Sciatic nerve (tissue), 2 donors: ENCODE results near the gene TMEM185B. TPM values are rescaled to one million over a fixed set of nuclear protein-coding genes. Genes with fewer than 3 reads are reported as not detected.
"Not testable (repeated sequence)": the region's sequence is repeated elsewhere in the genome, so short reads cannot be mapped to it uniquely, and the experiment has no call there.

Source experiments
- ATAC-seq: fragments of 200-7000 bp; cut with Tn5 transposase; one replicate; pipeline ENCODE4 v1.9.1; 2020; ENCODE audit warnings: mild to moderate bottlenecking, moderate library complexity
- DNase-seq: peaks from one replicate; pipeline ENCODE4 v3.0.0-alpha.2; 2020; ENCODE audit warnings: low spot score
- intact Hi-C: fragments of 100-400 bp; cut with DNase I; formaldehyde crosslinking; loops from one replicate; pipeline ENCODE4 v1.14.2; 2022
- total RNA-seq: library from RNA; stranded (reverse); fragmentation: NEBNext Ultra II Directional; extraction: Animal tissue kit (Norgen Biotek cat#: 25700); gene quantifications from one replicate; pipeline ENCODE4 v1.2.1, GENCODE V29; 2021
- donor health status: DM: no; HTN: no; CAD: no.
- donor health status: DM: no; HTN: no; CAD: no.

TMEM185B gene
- total RNA-seq = 19.9 TPM

GRCh38 chr2:120223034-120223912 lies at the start of gene TMEM185B:
Gene TMEM185B (minus strand): TSS chr2:120223400. CDS start chr2:120222976, 424 bp downstream.
- intact Hi-C loops = no loop called here
- DNase-seq = peak; percentile 95
- ATAC-seq = peak; percentile 98

DNA sequence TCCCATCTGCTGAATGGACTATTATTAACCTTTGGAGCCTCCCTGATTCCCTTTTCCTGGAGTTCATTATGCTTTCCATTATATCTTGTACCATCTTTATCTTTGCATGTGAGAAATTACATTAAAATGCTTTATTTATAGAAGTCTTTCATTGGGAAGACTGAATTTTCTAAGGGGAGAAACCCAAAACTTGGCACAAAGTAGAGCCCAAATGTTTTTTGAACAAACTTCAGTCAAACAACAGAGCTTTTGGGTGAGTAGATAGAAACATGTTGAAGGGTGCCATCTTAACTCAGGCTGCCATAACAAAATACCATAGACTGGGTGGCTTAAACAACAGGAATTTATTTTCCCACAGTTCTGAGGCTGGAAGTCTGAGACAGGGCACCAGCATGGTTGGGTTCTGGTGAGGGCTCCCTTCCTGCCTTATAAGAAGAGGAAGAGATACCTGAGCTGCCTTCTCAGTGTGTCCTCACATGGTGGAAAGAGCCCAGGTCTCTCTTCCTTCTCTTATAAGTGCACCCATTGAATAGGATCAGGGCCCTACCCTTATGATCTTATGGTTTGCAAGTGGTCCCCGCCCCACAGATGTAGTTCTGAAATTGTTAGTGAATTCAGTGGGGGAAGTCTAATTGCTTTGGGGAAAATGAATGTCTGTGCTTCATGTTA lies 48.6 kb upstream of the TMEM185B start:
- ATAC-seq = no peak
- DNase-seq = no peak
- intact Hi-C loops = no loop called here

- intact Hi-C loops = no loop called here
- ATAC-seq = no peak
- no peak for DNase-seq
Observed at GRCh38 chr2:120269816-120270215, 46.6 kb upstream of the TMEM185B start.

DNA sequence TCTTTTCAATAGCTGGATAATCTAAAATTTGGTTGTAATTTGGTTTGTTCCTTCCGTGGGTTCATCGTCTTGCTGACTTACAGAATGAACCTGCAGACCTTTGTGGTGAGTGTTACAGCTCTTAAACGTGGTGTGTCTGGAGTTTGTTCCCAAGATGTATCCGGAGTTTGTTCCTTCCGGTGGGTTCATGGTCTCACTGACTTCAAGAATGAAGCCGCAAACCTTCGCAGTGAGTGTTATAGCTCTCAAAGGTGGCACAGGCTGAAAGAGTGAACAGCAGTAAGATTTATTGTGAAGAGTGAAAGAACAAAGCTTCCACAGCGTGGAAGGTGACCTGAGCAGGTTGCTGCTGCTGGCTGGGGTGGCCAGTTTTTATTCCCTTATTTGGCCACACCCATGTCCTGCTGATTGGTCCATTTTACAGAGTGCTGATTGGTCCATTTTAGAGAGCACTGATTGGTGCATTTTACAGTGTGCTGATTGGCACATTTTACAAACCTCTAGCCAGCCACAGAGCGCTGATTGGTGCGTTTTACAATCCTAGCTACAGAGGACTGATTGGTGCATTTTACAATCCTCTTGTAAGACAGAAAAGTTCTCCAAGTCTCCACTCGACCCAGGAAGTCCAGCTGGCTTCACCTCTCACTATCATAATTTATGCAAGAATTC lies 46.0 kb upstream of the TMEM185B start:
- intact Hi-C loops = no loop called here
- ATAC-seq (no peak), DNase-seq (no peak)

DNA sequence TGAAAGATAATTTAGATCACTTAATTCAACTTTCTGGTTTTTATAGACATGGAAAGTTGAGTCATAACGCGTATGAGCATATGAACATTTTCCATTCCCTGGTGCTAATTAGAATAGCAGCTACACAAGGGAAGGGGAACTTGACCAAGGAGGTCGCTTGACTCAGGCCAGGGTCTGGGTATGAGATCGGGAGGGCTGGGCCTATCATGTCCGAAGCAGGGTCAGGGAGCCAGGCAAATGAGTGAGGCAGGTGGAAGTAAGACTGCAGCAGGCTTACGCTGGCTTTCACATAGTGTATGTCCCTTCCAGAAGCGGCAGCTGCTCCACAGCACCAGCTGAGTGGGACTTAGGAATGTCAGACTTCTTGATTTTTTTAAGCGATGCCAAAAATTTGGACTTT lies 44.1 kb upstream of the TMEM185B start:
- DNase-seq (no peak), ATAC-seq (no peak)
- intact Hi-C loops = no loop called here

DNA sequence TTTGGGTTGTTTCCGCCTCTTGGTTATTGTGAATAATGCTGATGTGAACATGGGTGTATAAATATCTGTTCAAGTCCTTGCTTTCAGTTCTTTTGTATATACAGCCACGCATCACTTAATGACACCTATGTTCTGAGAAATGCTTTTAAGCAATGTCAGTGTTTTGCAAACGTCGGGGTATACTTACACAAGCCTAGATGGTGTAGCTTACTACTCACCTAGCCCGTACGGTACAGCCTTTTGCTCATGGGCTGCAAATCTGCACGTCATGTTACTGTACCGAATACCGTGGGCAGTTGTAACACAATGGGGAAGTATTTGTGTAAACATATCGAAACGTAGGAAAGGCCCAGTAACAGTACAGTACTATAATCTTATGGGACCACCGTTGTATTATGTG lies 41.8 kb upstream of the TMEM185B start:
- ATAC-seq (no peak), DNase-seq (no peak)
- intact Hi-C loops = no loop called here

- intact Hi-C loops = no loop called here
- ATAC-seq = no peak
Observed at GRCh38 chr2:120262761-120263428, 39.7 kb upstream of the TMEM185B start.

GRCh38 chr2:120262150-120262549 lies 39.0 kb upstream of the TMEM185B start:
- intact Hi-C loops = no loop called here
- peak; percentile 13 for DNase-seq
- ATAC-seq = no peak

More at GRCh38 chr2:120262761-120263428, 39.7 kb upstream of the TMEM185B start:
- peak; percentile 12 for DNase-seq

- ATAC-seq = no peak
- intact Hi-C loops = no loop called here
- peak; percentile 17 for DNase-seq
Observed at GRCh38 chr2:120261387-120262006, 38.3 kb upstream of the TMEM185B start.

- intact Hi-C loops = no loop called here
- ATAC-seq = no peak
- DNase-seq = no peak
Observed at GRCh38 chr2:120260736-120261135, 37.5 kb upstream of the TMEM185B start.

- DNase-seq, intact Hi-C loops, ATAC-seq: not testable (repeated sequence)
Observed at GRCh38 chr2:120259939-120260338, 36.7 kb upstream of the TMEM185B start.

GRCh38 chr2:120258196-120258595 lies 35.0 kb upstream of the TMEM185B start:
- ATAC-seq (no peak), DNase-seq (peak; percentile 30)
- intact Hi-C loops = no loop called here

- DNase-seq (no peak), ATAC-seq (no peak)
- intact Hi-C loops = no loop called here
Observed at GRCh38 chr2:120257522-120257921, 34.3 kb upstream of the TMEM185B start.

DNA sequence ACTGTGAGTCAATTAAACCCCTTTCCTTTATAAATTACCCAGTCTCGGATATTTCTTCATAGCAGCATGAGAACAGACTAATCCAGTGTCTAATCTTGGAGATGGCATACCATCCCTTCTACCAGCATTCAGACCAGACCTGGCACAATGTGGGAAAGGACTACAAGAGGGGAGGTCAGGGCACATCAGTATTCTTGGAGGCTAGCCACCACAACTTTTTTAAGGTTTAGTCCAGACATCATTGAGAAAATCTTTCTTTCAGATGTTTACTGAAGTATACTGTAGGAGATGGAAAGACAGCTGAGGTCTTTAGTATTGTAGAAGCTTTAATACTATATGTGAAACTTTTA lies 33.4 kb upstream of the TMEM185B start:
- ATAC-seq = no peak
- intact Hi-C loops = no loop called here
- no peak for DNase-seq

DNA sequence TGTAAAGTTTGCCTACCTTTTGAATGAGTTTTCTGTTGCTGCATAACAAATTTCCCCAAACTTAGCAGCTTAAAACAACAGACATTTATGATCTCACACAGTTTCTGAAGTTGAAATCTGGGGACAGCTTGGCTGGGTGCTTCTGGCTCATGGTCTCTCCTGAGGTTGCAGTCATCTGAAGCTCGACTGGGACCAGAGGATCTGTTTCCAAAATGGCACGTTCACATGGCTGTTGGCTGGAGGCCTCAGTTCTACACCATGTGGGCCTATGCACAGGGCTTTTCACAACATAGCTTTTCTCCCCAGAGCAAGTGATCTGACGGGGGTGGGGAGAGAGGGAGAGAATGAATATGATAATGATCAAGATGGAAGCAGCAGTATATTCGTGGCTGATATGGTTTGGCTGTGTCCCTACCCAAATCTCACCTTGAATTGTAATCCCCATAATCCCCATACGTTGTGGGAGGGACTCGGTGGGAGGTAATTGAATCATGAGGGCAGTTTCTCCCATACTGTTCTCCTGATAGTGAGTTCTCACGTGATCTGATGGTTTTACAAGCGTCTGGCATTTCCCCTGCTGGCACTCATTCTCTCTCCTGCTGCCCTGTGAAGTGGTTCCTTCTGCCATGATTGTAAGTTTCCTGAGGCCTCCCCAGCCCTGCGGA lies 32.9 kb upstream of the TMEM185B start:
- ATAC-seq = no peak
- DNase-seq = no peak
- intact Hi-C loops = no loop called here

DNA sequence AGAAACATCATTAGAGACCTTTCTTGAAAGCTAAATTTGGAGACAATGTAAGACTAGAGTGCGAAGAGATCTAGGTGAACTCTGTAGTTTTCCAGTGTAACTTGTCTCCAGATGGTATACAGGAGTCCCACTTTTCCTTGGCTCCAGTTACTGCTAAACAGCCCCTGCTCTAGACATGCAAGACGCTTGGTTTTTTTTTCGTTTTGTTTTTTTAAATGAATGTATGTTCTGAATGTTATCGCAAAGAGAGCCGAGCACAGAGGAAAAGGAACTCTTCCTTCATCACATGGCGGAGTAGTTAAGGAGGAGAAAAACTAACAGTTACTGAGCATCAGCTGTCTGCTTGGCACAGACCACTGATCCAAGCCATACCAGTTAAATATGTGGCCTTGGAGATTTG lies 31.9 kb upstream of the TMEM185B start:
- intact Hi-C loops = no loop called here
- no peak for DNase-seq
- no peak for ATAC-seq

DNA sequence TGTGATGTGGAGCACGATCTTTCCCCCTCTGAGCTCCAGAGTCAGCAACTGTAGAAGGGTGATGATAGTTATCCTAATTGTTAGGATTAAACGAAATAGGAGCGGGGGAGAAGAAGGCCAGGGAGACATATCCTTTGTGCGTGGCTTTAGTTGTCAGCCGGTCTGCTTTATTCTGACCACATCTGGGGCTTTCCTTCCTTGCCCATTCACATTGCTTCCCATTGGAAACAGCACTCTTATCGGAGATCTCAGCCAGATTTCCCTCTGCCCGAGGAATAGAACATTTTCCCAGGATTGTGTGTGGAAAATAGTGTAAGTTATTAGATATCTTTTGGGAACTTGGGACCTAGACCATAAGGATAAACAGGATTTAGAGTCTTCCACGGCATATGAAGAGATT lies 31.0 kb upstream of the TMEM185B start:
- intact Hi-C loops = no loop called here
- DNase-seq = no peak
- ATAC-seq = no peak
